HG02852 (cell line): ENCODE measurements around the gene NGEF.
"Not testable (repeated sequence)": the region's sequence is repeated elsewhere in the genome, so short reads cannot be mapped to it uniquely, and the experiment has no call there.

Experiments
- ATAC-seq: cut with Tn5 transposase; IDR thresholded peaks from one replicate; pipeline ENCODE4 v1.9.1; 2021; ENCODE audit warnings: mild to moderate bottlenecking, moderate library complexity; ENCODE audit not compliant: unreplicated experiment

NGEF gene

GRCh38 chr2:232906867-232907717 lies 106.0 kb downstream of the NGEF start:
- ATAC-seq, result not testable (repeated sequence)

- no peak for ATAC-seq
These were observed 109.1 kb downstream of the NGEF start for GRCh38 chr2:232903989-232904388.

- ATAC-seq, result no peak
These were observed 111.1 kb downstream of the NGEF start for GRCh38 chr2:232901736-232902578.

- ATAC-seq, result no peak
These were observed 112.0 kb downstream of the NGEF start for GRCh38 chr2:232900811-232901735.

- ATAC-seq, result no peak
These were observed 114.2 kb downstream of the NGEF start for GRCh38 chr2:232898592-232899543.

- no peak for ATAC-seq
These were observed 115.3 kb downstream of the NGEF start for GRCh38 chr2:232897598-232898408.

GRCh38 chr2:232896720-232897597 lies 116.1 kb downstream of the NGEF start:
- no peak for ATAC-seq

- no peak for ATAC-seq
These were observed 116.9 kb downstream of the NGEF start for GRCh38 chr2:232896111-232896510.

GRCh38 chr2:232894746-232895145 lies 118.3 kb downstream of the NGEF start:
- ATAC-seq, result no peak

- no peak for ATAC-seq
These were observed 118.8 kb downstream of the NGEF start for GRCh38 chr2:232894251-232894650.

- ATAC-seq, result no peak
These were observed 119.2 kb downstream of the NGEF start for GRCh38 chr2:232893834-232894233.

- no peak for ATAC-seq
These were observed 120.2 kb downstream of the NGEF start for GRCh38 chr2:232892843-232893242.

GRCh38 chr2:232892221-232892620 lies 120.8 kb downstream of the NGEF start:
- no peak for ATAC-seq

- no peak for ATAC-seq
These were observed 121.4 kb downstream of the NGEF start for GRCh38 chr2:232891621-232892071.

- no peak for ATAC-seq
These were observed 122.0 kb downstream of the NGEF start for GRCh38 chr2:232890896-232891601.

GRCh38 chr2:232890536-232890895 lies 122.5 kb downstream of the NGEF start:
- no peak for ATAC-seq

GRCh38 chr2:232889876-232890401 lies 123.1 kb downstream of the NGEF start:
- ATAC-seq, result no peak
